Stromal cell of bone marrow (primary cell): ENCODE results near the gene RPN2.

Experiments used
- DNase-seq: peaks from one replicate; pipeline ENCODE4 v3.0.0-alpha.2; 2012; ENCODE audit warnings: low read depth

RPN2 gene

DNA sequence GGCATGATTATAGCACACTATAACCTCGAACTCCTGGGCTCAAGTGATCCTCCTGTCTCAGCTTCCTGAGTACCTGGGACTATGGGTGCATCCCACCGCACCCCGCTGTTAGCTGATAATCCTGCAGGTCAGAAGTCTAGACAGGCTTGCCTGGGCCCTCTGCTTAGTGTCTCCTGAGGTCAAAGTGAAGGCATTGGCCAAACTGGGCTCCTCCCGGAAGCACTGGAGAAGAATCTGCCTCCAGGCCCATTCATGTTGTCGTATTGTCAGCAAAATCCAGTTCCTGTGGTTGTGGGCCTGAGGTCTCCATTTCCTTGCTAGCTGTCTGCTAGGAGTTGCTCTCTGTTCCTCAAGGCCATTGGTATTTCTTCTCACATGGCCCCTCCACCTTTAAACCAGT, 6.6 kb downstream of the RPN2 start:
- DNase-seq, result no peak

DNA sequence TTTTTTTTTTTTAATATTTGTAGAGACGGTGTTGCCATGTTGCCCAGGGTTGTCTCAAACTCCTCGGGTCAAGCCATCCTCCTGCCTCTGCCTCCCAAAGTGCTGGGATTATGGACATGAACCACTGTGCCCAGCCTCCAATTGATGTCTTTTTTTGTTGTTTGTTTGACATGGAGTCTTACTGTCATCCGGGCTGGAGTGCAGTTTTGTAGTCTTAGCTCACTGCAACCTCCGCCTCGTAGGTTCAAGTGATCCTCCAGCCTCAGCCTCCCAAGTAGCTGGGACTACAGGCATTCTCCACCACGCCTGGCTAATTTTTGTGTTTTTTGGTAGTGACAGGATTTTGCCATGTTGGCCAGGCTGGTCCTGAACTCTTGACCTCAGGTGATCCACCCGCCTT, 9.7 kb downstream of the RPN2 start:
- DNase-seq, result no peak

DNA sequence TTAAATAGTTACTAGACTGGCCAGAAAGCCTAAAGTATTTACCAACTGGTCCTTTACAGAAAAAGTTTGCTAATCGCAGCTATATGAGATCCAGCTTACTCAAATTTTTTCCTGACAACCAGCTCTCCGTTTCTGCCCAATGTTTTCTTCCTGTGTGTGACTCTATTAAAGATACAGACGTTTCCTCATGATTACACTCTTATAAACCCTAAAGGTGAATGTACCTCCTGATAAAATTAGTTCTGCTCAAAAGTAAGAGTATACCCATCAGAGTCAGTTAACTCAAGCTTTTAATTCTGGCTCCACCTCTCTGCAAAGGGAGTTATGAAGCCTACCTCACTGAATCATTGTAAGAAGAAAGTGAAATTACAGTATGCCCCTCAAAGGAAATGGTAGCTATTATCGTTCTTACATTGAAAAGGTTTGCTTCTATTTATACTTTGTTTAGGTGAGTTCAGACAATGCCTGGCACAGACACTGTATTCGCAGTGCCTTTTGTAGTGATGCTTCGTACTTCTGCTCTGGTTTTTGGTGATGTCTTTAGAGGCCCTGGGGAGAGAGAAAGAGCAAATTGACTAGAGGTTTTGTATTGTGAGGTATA, 10.4 kb downstream of the RPN2 start:
- no peak for DNase-seq

DNA sequence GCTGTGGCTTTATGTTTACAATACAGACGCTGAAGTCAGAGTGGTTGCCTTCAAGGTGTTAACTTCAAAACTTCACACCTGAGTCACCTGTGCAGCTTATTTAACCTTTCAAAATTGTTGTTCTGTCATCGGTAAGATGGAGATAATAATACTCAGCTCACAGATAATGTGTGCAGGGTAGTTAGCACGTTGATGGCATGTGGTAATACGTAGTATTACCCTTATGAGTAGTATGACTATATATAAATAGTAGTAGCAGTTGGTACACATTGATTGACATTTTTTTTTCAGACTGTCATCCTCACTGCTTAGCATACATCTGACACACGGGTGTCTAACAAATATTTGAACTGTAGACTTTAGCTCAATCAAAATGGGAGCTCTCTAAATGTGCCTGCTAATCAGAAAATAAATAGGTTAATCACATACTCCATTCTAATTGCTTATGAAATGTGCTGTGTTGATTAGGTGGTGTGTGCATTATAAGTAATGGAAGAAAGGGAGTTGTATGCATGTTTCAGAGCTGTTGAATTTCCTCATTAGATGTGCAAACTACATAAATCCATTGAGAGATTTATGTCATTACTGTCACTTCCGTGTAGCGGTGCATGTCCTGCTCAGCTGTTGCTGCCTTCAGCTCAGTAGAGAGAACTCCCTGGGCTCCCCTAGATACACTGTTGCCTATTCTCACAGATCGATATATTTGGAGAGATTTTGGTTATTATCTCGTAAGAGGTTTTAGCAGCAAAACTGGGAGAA, 11.4 kb downstream of the RPN2 start:
- DNase-seq, result no peak

DNA sequence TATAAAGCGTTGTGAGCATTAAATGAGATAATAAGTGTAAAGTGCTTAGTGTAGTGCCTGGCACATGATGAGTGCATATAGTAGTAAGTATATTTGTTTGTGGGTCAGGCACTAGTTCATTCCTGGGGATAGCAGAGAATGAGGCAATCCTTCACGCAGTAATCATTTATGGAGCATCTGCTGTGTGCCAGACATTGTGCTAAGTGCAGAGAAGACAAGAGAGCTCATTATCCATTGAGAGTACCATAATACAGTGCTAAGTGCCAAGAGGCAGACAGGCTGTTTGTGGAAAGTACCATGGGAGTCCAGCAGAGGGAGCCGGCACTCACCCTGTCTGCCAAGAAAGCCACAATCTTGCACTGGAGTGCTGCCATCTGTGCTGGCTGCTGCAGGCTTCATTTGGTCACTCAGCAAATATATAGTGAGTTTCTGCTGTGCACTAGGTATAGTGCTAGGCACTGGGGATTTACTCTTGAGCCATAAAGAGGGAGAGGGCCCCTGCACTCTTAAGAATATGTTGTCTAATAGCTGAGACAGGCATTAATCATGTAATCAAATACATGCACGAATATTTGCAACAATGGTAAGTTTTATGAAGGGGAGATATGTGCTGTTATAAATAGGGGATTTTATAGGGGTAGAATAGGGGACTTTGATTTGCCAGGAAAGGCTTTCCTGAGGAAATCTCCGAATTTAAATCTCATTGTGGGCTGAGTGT, 13.2 kb downstream of the RPN2 start:
- DNase-seq, result peak; percentile 82

DNA sequence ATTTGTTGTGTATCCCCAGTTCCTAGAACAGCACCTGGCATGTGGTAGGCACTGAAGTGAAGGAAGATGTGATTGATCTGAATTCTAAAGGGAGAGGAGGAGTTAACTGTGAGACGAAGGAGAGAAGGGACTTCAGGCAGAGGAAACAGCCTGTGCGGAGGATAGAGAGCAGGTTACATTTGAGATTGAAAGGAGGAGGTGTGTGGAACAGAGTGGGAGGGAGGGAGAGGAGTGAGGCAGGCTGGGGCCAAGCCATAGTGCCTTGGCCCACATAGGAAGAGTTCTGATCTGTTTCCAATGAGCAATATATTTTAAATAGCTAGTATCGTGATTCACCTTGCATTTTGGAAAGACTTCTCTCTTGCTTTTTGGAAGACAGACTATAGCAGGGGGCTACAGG, 14.1 kb downstream of the RPN2 start:
- DNase-seq, result no peak

DNA sequence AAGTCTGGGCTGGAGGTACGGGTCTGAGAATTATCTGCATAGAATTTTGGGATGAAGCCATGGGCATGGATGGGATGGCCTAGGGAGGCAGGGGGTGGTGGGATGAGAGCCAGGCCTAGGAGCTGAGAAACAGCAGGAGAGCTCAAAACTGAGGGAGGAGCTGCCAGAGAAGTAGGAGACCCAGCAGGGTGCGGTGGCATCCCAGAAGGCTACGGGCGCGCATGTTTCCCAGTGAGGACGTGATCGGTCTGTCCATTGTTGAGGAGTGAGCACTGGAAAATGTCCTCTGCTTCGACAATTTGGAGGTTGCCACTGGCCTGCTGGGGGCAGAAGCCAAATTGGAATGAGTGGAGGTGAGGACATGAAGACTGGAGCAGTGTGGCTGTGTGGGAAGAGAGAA, 14.7 kb downstream of the RPN2 start:
- no peak for DNase-seq

DNA sequence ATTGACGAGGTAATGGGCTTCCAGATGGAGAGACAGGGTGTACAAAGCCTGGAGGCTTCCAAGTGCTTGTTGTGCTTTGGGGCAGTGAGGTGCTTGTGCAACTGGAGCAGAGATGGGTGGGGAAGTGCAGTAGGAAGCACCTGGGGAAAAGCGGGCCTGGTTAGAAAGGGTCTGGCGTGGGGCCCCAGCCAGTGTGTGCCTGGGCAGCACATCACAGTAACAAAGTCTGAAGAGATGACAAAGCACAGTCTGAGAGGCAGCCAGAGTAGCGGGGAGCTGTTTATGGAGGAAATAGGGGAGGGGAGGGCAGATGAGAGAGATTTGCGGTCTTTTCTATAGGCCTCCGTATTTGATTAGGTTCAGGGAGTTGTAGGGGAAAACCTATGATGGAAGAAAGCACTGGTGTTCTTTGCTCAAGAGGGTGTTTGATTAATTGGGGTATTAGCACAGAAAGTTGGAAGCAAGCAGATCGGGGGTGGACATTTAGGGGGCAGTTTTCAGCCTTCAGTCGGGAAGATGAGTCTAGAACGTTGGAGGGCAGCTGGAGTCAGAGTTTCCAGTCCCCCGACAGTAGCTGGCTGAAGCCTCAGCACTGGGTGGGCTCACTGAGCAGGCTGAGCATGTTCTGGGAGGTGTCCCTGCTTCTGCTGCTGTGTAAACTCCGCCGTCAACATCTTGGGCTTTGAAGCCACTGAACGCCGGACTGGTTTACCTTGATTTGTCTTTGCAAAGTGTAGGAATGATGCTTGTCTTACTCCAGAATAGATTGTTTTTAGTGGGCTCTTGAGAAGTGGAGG, 15.7 kb downstream of the RPN2 start:
- DNase-seq, result no peak

DNA sequence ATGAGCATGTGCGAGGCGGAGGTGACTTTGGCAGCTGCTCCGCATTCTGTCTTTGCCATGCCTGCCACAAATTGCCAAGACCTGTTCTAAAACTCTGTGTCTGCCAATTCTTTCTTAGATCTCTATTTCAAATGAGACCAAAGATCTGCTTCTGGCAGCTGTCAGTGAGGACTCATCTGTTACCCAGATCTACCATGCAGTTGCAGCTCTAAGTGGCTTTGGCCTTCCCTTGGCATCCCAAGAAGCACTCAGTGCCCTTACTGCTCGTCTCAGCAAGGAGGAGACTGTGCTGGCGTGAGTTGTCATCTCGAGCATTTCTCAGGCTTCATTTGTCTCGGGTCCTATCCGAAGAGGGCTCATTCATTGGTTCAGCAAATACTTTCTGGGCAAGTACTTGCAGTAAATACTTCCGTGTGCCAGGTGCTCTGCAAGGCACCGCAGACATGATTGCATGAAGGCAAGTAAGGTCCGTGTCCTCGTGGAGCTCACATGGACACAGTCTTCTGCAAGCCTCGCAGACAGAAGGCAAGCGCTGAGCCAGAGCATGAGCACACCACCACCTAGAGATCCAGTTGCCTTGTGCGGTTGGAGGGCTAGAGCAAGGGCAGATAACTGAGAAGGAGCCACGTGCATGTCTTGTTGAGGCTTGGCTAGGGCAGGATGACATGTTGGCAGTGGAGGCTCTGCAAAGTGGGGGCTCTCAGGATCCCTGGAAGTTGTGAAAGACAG, 20.0 kb downstream of the RPN2 start:
- DNase-seq, result no peak

DNA sequence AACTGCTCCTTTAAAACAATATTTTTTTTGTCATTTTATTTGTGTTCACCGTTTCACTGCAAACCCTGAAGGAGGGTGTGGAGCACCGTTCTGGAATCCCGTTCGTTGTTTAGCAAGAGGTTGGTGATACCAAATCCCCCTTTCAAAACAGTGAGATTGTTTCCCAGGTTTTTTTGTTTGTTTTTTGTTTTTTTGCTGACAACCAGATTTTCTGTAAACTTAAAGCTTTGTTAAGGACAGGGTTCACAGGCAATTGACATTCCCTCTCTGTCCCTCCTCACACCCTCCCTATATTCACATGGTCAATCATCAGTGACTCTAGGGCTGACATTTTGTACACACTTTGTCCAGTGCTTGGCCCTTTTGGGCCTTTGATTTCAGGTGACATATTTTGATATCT, 21.2 kb downstream of the RPN2 start:
- DNase-seq, result no peak

DNA sequence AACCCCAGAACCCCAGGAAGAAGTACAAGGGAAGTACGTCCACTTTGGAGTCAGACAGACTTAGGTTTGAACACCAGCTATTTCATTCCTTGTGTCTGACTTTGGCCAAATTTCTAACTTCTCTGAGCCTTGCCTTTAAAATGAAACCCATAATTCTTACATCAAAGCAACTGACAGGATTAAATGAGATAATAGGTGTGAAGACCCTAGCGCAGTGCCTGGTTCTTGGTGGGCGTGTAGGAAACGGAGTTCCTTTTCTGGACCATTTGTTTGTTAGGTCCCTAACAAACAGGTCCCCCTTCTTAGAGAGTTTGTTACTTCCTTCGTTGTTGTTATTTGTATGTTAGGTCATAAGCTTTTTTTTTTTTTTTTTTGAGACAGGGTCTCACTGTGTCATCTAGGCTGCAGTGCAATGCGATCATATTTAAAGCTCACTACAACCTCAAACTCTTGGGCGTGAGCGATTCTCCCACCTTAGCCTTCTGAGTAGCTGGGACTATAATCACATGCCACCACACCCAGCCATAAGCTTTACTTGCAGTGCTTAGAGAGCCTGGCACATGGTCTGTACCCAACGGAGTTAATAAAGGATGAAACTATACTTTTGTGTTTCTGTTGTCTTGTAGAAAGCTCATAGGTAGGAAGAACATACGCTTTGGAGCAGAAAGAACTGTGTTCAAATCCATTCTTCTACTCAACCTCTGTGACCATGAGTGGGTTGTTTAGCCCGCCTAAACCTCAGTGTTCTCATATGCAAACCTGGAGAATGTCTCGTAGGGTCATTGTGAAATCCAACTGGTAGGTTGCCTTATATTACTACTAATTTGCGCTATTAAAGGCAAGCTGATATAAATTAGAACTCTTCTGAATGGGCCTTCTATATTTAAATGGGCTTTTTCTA, 22.0 kb downstream of the RPN2 start:
- no peak for DNase-seq

DNA sequence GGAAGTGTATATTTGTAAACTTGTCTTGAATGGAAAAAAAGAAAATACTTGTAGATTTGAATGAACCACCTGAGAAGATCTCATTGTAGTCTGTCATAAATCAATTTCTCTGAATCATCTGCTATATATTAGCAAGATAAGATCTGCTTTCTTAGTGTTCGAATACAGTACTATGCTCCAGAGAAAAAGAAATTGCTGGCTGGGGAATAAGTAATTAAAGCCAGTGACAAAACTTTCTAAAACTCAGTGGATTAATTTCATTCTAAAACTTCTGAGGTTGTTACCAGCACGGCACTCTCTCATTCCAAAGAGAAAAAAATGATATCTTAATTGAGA, 22.7 kb downstream of the RPN2 start:
- DNase-seq, result no peak

DNA sequence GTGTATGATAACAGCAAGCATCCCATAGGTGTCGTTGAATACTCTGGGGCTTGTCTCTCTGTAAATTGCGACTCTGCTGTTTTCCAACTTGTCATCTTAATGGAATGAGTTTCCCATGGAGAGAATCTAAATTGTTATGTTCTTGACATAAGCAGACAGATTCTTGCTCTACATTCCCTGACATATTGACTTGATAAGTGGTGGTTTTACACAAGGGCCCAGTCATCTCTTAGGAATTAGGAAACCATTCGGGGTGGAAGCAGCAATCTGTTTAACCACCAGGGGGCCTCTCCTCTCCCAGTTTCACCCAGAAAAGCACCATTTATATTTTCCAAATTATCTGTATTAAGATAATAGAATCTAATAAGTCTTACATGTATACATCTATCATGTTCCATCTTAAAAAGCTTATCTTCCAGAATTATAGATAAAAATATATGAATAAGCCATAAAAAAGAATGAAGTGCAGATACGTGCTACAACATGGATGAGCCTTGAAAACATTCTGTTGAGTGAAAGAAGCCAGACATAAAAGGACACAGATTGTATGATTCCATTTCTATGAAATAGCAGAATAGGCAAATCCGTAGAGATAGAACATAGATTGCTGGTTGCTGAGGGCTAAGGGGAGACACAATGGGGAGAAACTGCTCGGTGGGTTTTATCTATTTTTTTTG, 23.3 kb downstream of the RPN2 start:
- peak; percentile 80 for DNase-seq

DNA sequence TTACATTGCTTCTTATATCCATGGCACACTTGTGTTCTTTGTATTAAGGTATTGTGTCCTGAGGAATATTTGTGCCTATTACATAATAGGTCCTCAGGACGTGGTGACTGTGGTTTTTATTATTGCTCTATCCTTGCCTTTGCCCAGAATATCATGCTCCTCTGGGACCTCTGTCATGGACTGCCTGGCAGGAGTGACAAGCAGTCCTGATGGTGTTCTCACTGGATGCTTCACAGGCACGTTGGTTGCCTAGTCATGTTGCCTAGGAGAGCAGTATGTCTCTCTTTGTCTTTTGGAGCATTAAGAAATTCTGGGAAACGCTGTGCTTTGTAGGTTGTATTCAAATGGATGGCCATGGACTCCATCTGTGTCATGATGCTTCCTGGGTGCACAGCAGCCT, 24.9 kb downstream of the RPN2 start:
- no peak for DNase-seq

DNA sequence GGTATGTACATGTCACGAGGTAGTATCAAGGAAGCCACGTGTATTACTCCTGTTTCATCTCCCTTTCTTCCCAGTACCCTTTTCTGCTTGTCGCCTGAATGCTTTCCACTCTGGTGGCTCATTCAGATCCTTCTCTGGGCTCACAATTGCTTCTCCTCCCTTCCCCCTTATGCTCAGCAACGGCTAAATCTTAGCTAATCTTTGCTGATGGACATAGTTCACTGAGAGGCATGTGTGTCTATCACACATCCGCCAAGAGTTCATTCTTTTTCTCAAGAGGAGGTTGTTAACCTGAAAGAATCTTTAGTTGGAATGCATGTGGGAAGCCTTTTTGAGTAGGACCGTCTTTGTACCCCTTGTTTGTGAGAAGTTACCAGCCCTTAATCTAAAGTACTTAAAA, 26.0 kb downstream of the RPN2 start:
- no peak for DNase-seq

DNA sequence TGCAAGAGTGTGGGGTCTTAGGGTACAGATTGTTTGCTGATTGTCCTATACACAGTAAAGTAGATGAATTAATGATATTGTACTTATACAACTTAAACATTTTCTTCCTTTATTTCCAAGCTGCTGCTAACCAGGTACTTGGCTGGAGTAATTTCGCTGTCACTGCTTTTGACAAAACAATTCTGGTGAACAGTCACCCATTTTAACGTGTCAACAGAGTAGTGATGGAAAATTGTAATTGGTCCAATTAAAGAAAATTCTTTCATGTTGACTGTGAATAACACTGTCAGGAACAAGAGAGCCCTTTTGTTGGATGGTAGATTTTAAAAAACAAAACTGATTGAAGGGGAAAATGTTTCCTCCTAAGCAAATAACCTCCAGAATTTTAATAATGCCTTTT, 26.7 kb downstream of the RPN2 start:
- no peak for DNase-seq

DNA sequence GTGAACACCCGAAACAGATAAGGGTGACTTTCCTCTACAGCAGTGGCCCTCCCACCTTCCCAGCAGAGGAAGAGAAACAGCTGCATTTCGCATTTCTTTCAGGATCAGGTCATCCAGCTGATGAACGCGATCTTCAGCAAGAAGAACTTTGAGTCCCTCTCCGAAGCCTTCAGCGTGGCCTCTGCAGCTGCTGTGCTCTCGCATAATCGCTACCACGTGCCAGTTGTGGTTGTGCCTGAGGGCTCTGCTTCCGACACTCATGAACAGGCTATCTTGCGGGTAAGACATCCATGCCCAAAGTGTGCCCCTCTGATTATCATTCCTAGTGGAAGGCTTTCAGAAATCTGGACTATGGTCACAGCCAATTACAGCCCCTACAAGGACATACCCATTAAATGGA, 28.0 kb downstream of the RPN2 start:
- no peak for DNase-seq

DNA sequence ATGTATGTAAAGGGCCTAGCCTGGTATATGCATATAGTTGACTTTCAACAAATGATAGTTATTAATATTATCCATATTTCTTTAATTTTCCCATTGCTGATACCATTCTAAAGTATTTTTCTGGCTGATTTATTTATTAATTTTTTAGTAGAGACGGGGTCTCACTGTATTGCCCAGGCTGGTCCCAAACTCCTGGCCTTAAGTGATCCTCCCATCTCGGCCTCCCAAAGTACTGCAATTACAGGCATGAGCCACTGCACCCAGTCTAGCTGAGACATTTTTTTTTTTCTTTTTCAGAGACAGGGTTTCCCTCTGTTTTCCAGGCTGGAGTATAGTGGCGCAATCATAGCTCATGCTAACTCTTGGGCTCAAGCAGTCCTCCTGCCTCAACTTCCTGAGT, 30.1 kb downstream of the RPN2 start:
- no peak for DNase-seq

DNA sequence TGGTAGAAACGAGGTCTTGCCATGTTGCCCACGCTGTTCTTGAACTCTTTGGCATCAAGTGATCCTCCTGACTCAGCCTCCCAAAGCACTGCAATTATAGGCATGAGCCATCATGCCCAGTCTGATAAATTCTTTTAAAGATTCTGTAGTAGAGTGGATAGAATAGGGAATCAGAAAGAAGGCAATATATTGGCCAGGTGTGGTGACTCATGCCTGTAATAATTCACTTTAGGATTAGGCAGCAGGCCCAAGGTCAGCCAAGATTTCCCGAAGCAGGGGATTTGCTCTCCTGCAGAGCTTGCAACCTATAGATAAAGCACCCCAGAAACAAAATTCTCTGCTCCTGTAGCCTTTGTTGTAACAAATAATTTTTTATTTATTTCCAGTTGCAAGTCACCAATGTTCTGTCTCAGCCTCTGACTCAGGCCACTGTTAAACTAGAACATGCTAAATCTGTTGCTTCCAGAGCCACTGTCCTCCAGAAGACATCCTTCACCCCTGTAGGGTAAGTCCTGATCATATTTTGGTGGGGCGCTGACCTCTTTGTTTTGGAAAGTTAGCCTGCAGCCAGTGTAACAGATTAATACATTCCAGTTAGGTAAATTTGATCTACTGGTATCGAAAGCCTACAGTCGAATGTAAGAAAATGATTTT, 30.7 kb downstream of the RPN2 start:
- DNase-seq, result no peak

DNA sequence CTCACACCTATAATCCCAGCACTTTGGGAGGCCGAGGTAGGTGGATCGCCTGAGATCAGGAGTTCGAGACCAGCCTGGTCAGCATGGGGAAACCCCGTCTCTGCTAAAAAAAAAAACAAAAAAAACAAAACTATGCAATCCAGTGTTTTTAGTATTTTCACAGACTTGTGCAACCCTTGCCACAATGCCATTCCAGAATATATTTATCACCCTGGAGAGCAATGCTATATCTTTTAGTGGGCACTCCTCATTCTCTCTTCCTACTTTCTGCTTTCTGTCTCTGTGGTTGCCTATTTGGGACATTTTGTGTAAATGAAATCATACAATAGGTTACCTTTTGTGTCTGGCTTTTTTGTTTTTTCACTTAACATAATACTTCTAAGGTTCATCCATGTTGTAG, 39.3 kb downstream of the RPN2 start:
- DNase-seq, result no peak
